Measurements from ENCODE around the gene JARID2. TPM values are rescaled to one million over a fixed set of nuclear protein-coding genes. Genes with fewer than 3 reads are reported as not detected.

Gene JARID2
- total RNA-seq, 1 experiment from 2014 or later = 180 TPM

DNA sequence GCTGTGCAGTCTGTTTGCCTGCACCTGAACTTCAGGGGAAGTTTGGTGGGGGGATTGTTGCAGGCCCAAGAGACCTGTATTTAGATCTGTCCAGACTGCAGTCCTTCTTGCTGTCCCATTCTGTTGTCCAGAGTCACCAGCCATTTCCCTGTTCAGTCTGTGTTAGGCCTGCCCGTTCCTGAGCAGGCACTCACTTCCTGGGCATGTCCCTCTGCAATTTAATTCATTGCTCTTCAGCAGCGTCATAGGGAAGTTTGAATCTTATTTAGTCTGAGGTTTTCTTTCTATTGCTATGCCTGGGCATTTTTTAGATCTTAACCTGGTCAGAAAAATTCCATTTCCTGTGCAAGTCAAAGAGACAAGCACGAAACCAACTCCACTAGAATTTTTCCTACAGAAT, 226.8 kb downstream of the JARID2 start:
- TF ChIP-seq NFATC4 (CRISPR knock-in tag; IDR thresholded peaks at IDR 0.05) = no peak
- TF ChIP-seq GRHL2 (CRISPR knock-in tag; IDR thresholded peaks at IDR 0.05; ENCODE audit: insufficient replicate concordance, severe bottlenecking) = no peak
- no peak for TF ChIP-seq NR1H2 (CRISPR knock-in tag; IDR thresholded peaks at IDR 0.05)
- TF ChIP-seq NR2C2 (CRISPR knock-in tag; IDR thresholded peaks at IDR 0.05) = no peak
- TF ChIP-seq ZNF416 (CRISPR knock-in tag; IDR thresholded peaks at IDR 0.05) = no peak
- TF ChIP-seq RELA (CRISPR knock-in tag; IDR thresholded peaks at IDR 0.05; ENCODE audit: borderline replicate concordance) = no peak
- TF ChIP-seq, protein P1, sequence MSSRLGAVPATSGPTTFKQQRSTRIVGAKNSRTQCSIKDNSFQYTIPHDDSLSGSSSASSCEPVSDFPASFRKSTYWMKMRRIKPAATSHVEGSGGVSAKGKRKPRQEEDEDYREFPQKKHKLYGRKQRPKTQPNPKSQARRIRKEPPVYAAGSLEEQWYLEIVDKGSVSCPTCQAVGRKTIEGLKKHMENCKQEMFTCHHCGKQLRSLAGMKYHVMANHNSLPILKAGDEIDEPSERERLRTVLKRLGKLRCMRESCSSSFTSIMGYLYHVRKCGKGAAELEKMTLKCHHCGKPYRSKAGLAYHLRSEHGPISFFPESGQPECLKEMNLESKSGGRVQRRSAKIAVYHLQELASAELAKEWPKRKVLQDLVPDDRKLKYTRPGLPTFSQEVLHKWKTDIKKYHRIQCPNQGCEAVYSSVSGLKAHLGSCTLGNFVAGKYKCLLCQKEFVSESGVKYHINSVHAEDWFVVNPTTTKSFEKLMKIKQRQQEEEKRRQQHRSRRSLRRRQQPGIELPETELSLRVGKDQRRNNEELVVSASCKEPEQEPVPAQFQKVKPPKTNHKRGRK (CRISPR knock-in tag; IDR thresholded peaks at IDR 0.05; ENCODE audit: borderline replicate concordance) = no peak
- TF ChIP-seq, protein P2, sequence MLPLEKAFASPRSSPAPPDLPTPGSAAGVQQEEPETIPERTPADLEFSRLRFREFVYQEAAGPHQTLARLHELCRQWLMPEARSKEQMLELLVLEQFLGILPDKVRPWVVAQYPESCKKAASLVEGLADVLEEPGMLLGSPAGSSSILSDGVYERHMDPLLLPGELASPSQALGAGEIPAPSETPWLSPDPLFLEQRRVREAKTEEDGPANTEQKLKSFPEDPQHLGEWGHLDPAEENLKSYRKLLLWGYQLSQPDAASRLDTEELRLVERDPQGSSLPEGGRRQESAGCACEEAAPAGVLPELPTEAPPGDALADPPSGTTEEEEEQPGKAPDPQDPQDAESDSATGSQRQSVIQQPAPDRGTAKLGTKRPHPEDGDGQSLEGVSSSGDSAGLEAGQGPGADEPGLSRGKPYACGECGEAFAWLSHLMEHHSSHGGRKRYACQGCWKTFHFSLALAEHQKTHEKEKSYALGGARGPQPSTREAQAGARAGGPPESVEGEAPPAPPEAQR (CRISPR knock-in tag; IDR thresholded peaks at IDR 0.05) = no peak
- no peak overlapping the region for H3K4me3 Mint-ChIP-seq
- DNase-seq (ENCODE audit: low spot score) (no peak), ATAC-seq (no peak)
- peaks cover 60% of the 10 kb centered on the region for H3K4me1 Mint-ChIP-seq
- peak overlapping the region; percentile 17 for H3K27ac Mint-ChIP-seq
- H3K27me3 Mint-ChIP-seq (ENCODE audit: low read depth) = no peaks in the 10 kb centered on the region
- no peaks in the 10 kb centered on the region for H3K9me3 Mint-ChIP-seq
- ChIA-PET POLR2A (no interaction called here), CTCF (no interaction called here)
- peaks cover 37% of the 10 kb centered on the region for H3K36me3 Mint-ChIP-seq

DNA sequence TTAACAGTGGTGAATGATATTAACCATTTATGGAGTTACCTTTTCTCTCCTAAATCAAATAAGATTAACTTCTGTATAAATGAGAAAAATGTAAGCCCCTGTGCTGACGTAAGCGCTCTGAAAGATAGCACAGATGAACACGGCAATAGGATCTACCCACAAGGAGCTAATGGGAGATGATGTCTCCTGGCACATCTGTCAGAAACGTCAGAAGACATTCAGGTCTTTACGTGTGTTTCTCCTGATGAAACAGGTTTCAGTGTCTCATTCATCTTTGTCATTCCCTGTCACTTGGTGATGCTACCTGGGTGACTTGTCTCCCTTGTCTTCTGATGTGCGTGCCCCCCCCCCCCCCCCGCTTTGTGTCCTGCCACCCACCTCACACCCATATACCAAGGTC, 227.3 kb downstream of the JARID2 start:
- Mint-ChIP-seq H3K9me3 (no peaks in the 10 kb centered on the region), H3K4me3 (no peak overlapping the region), H3K27me3 (ENCODE audit: low read depth) (no peaks in the 10 kb centered on the region), H3K4me1 (peaks cover 65% of the 10 kb centered on the region), H3K27ac (0 out of 2 replicates have a peak overlapping the region, but pooled peaks have one; percentile 17), H3K36me3 (peaks cover 35% of the 10 kb centered on the region)
- DNase-seq (ENCODE audit: low spot score) = no peak
- TF ChIP-seq NFYB (CRISPR knock-in tag; conservative IDR thresholded peaks at IDR 0.05; ENCODE audit: low read depth) = no peak
- no peak for TF ChIP-seq EMX1 (CRISPR knock-in tag; IDR thresholded peaks at IDR 0.05)
- no peak for TF ChIP-seq CBFB (CRISPR knock-in tag; IDR thresholded peaks at IDR 0.05; ENCODE audit: low read depth)
- TF ChIP-seq, protein P3, sequence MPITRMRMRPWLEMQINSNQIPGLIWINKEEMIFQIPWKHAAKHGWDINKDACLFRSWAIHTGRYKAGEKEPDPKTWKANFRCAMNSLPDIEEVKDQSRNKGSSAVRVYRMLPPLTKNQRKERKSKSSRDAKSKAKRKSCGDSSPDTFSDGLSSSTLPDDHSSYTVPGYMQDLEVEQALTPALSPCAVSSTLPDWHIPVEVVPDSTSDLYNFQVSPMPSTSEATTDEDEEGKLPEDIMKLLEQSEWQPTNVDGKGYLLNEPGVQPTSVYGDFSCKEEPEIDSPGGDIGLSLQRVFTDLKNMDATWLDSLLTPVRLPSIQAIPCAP (CRISPR knock-in tag; IDR thresholded peaks at IDR 0.05) = no peak
- TF ChIP-seq JUN (CRISPR knock-in tag; IDR thresholded peaks at IDR 0.05) = no peak
- no peak for TF ChIP-seq ESRRA (CRISPR knock-in tag; IDR thresholded peaks at IDR 0.05; ENCODE audit: borderline replicate concordance)
- TF ChIP-seq, protein P4, sequence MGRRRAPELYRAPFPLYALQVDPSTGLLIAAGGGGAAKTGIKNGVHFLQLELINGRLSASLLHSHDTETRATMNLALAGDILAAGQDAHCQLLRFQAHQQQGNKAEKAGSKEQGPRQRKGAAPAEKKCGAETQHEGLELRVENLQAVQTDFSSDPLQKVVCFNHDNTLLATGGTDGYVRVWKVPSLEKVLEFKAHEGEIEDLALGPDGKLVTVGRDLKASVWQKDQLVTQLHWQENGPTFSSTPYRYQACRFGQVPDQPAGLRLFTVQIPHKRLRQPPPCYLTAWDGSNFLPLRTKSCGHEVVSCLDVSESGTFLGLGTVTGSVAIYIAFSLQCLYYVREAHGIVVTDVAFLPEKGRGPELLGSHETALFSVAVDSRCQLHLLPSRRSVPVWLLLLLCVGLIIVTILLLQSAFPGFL (CRISPR knock-in tag; IDR thresholded peaks at IDR 0.05; ENCODE audit: borderline replicate concordance) = no peak
- TF ChIP-seq, protein P5, sequence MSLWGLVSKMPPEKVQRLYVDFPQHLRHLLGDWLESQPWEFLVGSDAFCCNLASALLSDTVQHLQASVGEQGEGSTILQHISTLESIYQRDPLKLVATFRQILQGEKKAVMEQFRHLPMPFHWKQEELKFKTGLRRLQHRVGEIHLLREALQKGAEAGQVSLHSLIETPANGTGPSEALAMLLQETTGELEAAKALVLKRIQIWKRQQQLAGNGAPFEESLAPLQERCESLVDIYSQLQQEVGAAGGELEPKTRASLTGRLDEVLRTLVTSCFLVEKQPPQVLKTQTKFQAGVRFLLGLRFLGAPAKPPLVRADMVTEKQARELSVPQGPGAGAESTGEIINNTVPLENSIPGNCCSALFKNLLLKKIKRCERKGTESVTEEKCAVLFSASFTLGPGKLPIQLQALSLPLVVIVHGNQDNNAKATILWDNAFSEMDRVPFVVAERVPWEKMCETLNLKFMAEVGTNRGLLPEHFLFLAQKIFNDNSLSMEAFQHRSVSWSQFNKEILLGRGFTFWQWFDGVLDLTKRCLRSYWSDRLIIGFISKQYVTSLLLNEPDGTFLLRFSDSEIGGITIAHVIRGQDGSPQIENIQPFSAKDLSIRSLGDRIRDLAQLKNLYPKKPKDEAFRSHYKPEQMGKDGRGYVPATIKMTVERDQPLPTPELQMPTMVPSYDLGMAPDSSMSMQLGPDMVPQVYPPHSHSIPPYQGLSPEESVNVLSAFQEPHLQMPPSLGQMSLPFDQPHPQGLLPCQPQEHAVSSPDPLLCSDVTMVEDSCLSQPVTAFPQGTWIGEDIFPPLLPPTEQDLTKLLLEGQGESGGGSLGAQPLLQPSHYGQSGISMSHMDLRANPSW (CRISPR knock-in tag; conservative IDR thresholded peaks at IDR 0.05; ENCODE audit: low read depth) = no peak
- ATAC-seq = no peak
- POLR2A ChIA-PET = no interaction called here
- CTCF ChIA-PET = no interaction called here

All from WTC11 (cell line).